Measurements from ENCODE around the gene FAM89A.

Gene FAM89A

DNA sequence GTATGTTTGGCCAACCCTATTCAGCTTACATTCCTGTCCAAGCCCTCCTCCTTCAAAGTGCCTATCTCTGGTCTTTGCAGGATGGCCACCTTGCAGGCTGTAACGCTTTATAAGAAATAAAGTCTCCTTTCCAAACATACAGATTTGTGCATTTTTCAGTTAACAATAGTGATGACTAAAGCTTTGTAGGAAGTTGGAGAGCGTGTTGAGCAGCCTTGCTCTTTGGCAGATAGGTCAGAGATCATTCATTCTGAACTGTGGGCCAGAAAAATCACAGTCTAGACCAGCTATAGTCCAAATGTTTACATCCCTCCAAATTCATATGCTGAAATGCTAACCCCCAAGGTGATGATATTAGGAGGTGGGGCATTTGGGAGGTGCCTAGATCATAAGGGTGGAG, 34.0 kb upstream of the FAM89A start:
- H3K4me3 ChIP-seq (ENCODE audit: low read depth, low read length): no peak overlapping the region
- no peak for DNase-seq (ENCODE audit: low read depth)
- TF ChIP-seq, protein P1, sequence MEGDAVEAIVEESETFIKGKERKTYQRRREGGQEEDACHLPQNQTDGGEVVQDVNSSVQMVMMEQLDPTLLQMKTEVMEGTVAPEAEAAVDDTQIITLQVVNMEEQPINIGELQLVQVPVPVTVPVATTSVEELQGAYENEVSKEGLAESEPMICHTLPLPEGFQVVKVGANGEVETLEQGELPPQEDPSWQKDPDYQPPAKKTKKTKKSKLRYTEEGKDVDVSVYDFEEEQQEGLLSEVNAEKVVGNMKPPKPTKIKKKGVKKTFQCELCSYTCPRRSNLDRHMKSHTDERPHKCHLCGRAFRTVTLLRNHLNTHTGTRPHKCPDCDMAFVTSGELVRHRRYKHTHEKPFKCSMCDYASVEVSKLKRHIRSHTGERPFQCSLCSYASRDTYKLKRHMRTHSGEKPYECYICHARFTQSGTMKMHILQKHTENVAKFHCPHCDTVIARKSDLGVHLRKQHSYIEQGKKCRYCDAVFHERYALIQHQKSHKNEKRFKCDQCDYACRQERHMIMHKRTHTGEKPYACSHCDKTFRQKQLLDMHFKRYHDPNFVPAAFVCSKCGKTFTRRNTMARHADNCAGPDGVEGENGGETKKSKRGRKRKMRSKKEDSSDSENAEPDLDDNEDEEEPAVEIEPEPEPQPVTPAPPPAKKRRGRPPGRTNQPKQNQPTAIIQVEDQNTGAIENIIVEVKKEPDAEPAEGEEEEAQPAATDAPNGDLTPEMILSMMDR (conservative IDR thresholded peaks at IDR 0.05; ENCODE audit: low read depth, low read length): no peak

DNA sequence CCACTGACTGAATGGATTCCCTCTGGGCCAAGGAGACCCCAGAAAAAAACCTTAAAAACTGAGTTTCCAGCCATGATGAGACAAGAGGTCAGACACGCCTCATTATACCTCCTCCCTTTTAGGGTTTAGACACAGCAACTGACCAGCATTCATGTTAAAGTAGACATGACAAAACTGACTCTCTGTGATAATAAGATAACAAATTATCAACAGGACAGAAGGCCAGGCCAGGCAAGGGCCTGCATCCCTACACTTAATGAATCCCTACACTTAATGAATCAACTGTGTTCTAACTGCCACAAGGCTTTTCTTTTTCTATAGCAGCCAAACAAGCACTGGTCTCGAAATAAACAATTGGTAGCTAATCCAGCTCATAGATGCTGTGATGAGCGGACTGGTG, 33.3 kb upstream of the FAM89A start:
- no peak overlapping the region for H3K4me3 ChIP-seq (ENCODE audit: low read depth, low read length)
- TF ChIP-seq, protein P1 (conservative IDR thresholded peaks at IDR 0.05; ENCODE audit: low read depth, low read length): no peak
- DNase-seq (ENCODE audit: low read depth): no peak

GRCh38 chr1:231072502-231073094, 32.5 kb upstream of the FAM89A start:
- no peak overlapping the region for H3K4me3 ChIP-seq (ENCODE audit: low read depth, low read length)
- TF ChIP-seq, protein P1 (conservative IDR thresholded peaks at IDR 0.05; ENCODE audit: low read depth, low read length): no peak
- DNase-seq (ENCODE audit: low read depth): no peak

DNA sequence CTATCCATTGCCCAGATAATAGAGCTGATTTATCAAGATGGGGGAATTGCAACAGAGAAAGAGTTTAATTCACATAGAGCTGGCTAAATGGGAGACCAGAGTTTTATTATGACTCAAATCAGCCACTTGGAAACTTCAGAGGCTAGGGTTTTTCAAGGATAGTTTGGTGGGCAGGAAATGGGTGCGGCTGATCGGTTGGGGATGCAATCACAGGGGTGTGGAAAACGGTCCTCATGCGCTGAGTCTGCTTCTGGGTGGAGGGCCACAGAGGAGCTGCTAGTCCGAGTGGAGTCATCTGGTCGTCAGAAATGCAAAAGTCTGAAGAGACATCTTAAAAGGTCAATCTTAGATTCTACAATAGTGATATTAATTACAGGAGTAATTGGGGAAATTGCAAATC, 32.0 kb upstream of the FAM89A start:
- no peak for DNase-seq (ENCODE audit: low read depth)
- TF ChIP-seq, protein P1 (conservative IDR thresholded peaks at IDR 0.05; ENCODE audit: low read depth, low read length): no peak
- no peak overlapping the region for H3K4me3 ChIP-seq (ENCODE audit: low read depth, low read length)

DNA sequence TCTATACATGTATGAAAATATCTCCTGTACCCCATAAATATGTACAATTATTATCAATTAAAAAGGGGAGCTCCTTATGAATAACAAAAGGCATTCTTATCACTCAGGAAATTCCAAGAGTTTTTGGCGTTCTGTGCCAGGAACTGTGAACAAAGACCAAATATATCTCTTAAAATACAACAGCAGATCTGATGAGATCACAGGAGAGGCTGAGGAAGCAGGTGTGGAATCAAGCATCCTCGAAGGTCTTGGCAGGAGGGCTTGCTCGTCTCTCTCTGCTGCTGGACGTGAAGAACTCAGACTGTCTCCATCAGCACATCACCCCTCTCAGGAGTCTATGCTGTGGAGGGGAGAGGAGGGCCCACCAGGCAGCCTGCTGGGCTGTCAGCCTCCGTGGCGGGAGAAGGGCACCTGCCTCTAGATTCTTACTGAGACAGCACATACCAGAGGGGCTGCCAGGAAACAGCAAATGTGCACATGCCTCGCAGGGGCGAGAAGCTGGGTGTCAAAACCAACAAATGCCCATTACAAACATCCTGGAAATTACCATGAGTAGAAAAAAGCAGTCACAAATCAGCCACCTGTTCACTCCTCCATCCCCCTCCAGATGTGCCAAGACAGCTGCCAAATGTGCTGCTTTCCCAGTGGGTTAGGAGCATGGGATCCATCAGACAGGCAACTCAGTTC, 30.8 kb upstream of the FAM89A start:
- peak; percentile 6 for DNase-seq (ENCODE audit: low read depth)
- no peak overlapping the region for H3K4me3 ChIP-seq (ENCODE audit: low read depth, low read length)
- TF ChIP-seq, protein P1 (conservative IDR thresholded peaks at IDR 0.05; ENCODE audit: low read depth, low read length): no peak

DNA sequence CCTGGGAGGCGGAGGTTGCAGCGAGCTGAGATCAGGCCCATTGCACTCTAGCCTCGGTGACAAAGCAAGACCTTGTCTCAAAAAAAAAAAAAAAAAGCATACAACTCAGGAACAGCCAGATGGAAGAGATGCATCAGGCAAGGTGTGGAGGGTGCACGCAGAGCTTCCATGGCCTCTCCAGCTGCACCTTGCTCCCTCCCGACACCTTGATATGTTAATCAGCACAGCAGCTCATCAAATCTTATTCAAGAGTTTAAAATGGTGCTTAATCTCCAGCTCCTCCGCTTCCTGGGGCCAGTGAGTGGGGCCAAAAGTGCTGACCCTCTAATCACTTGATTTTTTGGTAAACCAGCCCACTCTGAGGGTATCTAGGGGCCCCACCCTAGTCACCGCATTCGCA, 29.3 kb upstream of the FAM89A start:
- TF ChIP-seq, protein P1 (conservative IDR thresholded peaks at IDR 0.05; ENCODE audit: low read depth, low read length): no peak
- no peak overlapping the region for H3K4me3 ChIP-seq (ENCODE audit: low read depth, low read length)
- no peak for DNase-seq (ENCODE audit: low read depth)

DNA sequence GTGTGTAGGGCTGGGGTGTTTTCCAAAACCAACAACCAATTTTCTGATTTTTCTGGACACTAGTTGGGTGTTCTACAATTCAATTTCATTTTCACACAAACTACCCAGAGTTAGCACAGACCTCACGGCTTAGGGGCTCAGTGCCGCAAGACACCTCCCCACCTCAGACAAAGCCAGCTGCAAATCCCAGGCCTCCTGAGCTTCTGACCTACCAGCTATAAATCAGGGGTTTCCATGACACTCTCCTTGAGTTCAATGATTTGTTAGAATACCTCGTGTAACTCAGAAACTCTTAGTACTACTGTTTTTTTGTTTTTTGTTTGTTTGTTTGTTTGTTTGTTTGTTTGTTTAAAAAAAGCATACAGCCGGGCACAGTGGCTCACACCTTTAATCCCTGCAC, 28.7 kb upstream of the FAM89A start:
- no peak for DNase-seq (ENCODE audit: low read depth)
- H3K4me3 ChIP-seq (ENCODE audit: low read depth, low read length): no peak overlapping the region
- TF ChIP-seq, protein P1 (conservative IDR thresholded peaks at IDR 0.05; ENCODE audit: low read depth, low read length): no peak

Measured in choroid plexus epithelial cell (primary cell).